Measurements from ENCODE around the gene ASIC4. TPM values are rescaled to one million over a fixed set of nuclear protein-coding genes. Genes with fewer than 3 reads are reported as not detected.

The ASIC4 gene
- total RNA-seq, 1 experiment from 2014 or later = 2.1 TPM

- Histone ChIP-seq H3K4me2 (ENCODE audit: low read length) (peak overlapping the region; percentile 48), H3K27me3 (ENCODE audit: insufficient read depth, low read length) (no peaks in the 10 kb centered on the region), H4K20me1 (ENCODE audit: insufficient read depth) (no peaks in the 10 kb centered on the region), H3K27ac (ENCODE audit: low read depth, low read length) (no peak overlapping the region), H3K4me1 (ENCODE audit: control insufficient read depth in 1 of 2, insufficient read depth in 2 of 2, low read length in 2 of 2) (peaks cover 3 to 15% of the 10 kb centered on the region in 2 experiments; a peak in 3 of 4 replicates), H3K4me3 (replicated peaks in 1 of 2; ENCODE audit: low read depth in 1 of 2, low read length in 2 of 2) (no peak overlapping the region), H3K36me3 (ENCODE audit: control insufficient read depth in 1 of 2, insufficient read depth in 2 of 2, low read length in 2 of 2) (no peaks in the 10 kb centered on the region; a peak in 1 of 4 replicates), H3K9ac (ENCODE audit: low read length) (no peak overlapping the region), H3K9me3 (ENCODE audit: control insufficient read depth in 1 of 2, insufficient read depth in 1 of 2, low read depth in 1 of 2, low read length in 2 of 2) (no peaks in the 10 kb centered on the region), H3K79me2 (ENCODE audit: insufficient read depth, low read length) (no peaks in the 10 kb centered on the region), H2AFZ (ENCODE audit: low read depth, low read length, poor library complexity, severe bottlenecking) (no peak overlapping the region), H3K9me2 (ENCODE audit: insufficient read depth) (no peaks in the 10 kb centered on the region)
- intact Hi-C loops (cut with micrococcal nuclease) = loop anchor here (1.0 to 2.0 kb wide), 3 partner anchors 18 to 54 kb away; no protein-coding TSS in a partner anchor
- POLR2A ChIA-PET = interaction anchor here (0.8 to 1.7 kb wide), 2 partner anchors 22 to 72 kb away, joined by 3 to 10 read pairs; partner anchors contain the start of gene GMPPA
- CTCF ChIA-PET = interaction anchor here (0.7 to 4.3 kb wide), 9 partner anchors 9 to 80 kb away, joined by 3 to 25 read pairs (median 3); partner anchors contain the start of gene GMPPA
- peak; percentile 66 for ATAC-seq
- RAD21 ChIA-PET (ENCODE audit: low non-redundant PET in 1 of 2, low total read pairs in 2 of 2, uncharacterized antibody in 2 of 2, unreplicated experiment in 2 of 2) = interaction anchor here in 1 of 2 experiments (1.2 kb wide), 1 partner anchor 53 kb away, joined by 3 read pairs; no protein-coding TSS in a partner anchor
- DNase-seq (ENCODE audit: low read depth, low spot score) = no peak
- TF ChIP-seq JUND (IDR thresholded peaks at IDR 0.05) (no peak), MAX (IDR thresholded peaks at IDR 0.05) (no peak), EZH2 (IDR thresholded peaks at IDR 0.05) (no peak), FOSL1 (IDR thresholded peaks at IDR 0.05; ENCODE audit: low read depth) (no peak), ZBTB33 (IDR thresholded peaks at IDR 0.05; ENCODE audit: extremely low read depth, insufficient replicate concordance, low read length) (no peak), YY1 (IDR thresholded peaks at IDR 0.05; ENCODE audit: extremely low read depth, insufficient replicate concordance, low read depth, low read length) (no peak), SIN3A (IDR thresholded peaks at IDR 0.05; ENCODE audit: low read depth) (no peak), POLR2A (IDR thresholded peaks at IDR 0.05; ENCODE audit: borderline replicate concordance, extremely low read depth, insufficient read depth, insufficient read length) (no peak), ELF1 (IDR thresholded peaks at IDR 0.05; ENCODE audit: borderline replicate concordance, low read depth) (no peak), ZNF274 (IDR thresholded peaks at IDR 0.05; ENCODE audit: low read depth, low read length) (no peak), SP1 (IDR thresholded peaks at IDR 0.05; ENCODE audit: low read depth) (no peak), CBX3 (IDR thresholded peaks at IDR 0.05; ENCODE audit: low read depth) (no peak), REST (IDR thresholded peaks at IDR 0.05; ENCODE audit: low read depth) (no peak)
- no TSS peak for BruUV-seq (replicated peaks)
Observed at GRCh38 chr2:219476652-219477151, 37.6 kb upstream of the ASIC4 start.
